ENCODE results near the gene DNAJA2.

DNAJA2 gene

GRCh38 chr16:46923513-46924295, 49.8 kb downstream of the DNAJA2 start:
- H3K4me3 ChIP-seq (ENCODE audit: control insufficient read depth, low read depth, low read length): no peak overlapping the region
- no peak for DNase-seq (ENCODE audit: low read depth)
- TF ChIP-seq CTCF (IDR thresholded peaks at IDR 0.05; ENCODE audit: control insufficient read depth, insufficient read depth, low read depth, low read length, missing control alignments): no peak

- no peak overlapping the region for H3K4me3 ChIP-seq (ENCODE audit: control insufficient read depth, low read depth, low read length)
- TF ChIP-seq CTCF (IDR thresholded peaks at IDR 0.05; ENCODE audit: control insufficient read depth, insufficient read depth, low read depth, low read length, missing control alignments): no peak
- DNase-seq (ENCODE audit: low read depth): no peak
These were observed 51.2 kb downstream of the DNAJA2 start for GRCh38 chr16:46922239-46922638.

- H3K4me3 ChIP-seq (ENCODE audit: control insufficient read depth, low read depth, low read length): no peak overlapping the region
- DNase-seq (ENCODE audit: low read depth): no peak
- TF ChIP-seq CTCF (IDR thresholded peaks at IDR 0.05; ENCODE audit: control insufficient read depth, insufficient read depth, low read depth, low read length, missing control alignments): no peak
These were observed 52.9 kb downstream of the DNAJA2 start for GRCh38 chr16:46920402-46921068.

GRCh38 chr16:46918905-46919792, 54.3 kb downstream of the DNAJA2 start:
- DNase-seq (ENCODE audit: low read depth): no peak
- no peak for TF ChIP-seq CTCF (IDR thresholded peaks at IDR 0.05; ENCODE audit: control insufficient read depth, insufficient read depth, low read depth, low read length, missing control alignments)
- H3K4me3 ChIP-seq (ENCODE audit: control insufficient read depth, low read depth, low read length): no peak overlapping the region

- no peak for DNase-seq (ENCODE audit: low read depth)
- H3K4me3 ChIP-seq (ENCODE audit: control insufficient read depth, low read depth, low read length): no peak overlapping the region
- TF ChIP-seq CTCF (IDR thresholded peaks at IDR 0.05; ENCODE audit: control insufficient read depth, insufficient read depth, low read depth, low read length, missing control alignments): no peak
These were observed 55.1 kb downstream of the DNAJA2 start for GRCh38 chr16:46918400-46918799.

GRCh38 chr16:46916980-46917379, 56.5 kb downstream of the DNAJA2 start:
- no peak for DNase-seq (ENCODE audit: low read depth)
- H3K4me3 ChIP-seq (ENCODE audit: control insufficient read depth, low read depth, low read length): no peak overlapping the region
- TF ChIP-seq CTCF (IDR thresholded peaks at IDR 0.05; ENCODE audit: control insufficient read depth, insufficient read depth, low read depth, low read length, missing control alignments): no peak

All from AG09309 (cell line).